ENCODE results near the gene MFAP4. TPM values are rescaled to one million over a fixed set of nuclear protein-coding genes. Genes with fewer than 3 reads are reported as not detected.

The MFAP4 gene
- total RNA-seq, 1 experiment from 2014 or later: not detected

- H3K4me2 ChIP-seq (ENCODE audit: low read length): no peak overlapping the region
- intact Hi-C loops (cut with micrococcal nuclease): loop anchor here (10.0 kb wide), 1 partner anchor 400 kb away; no protein-coding TSS in a partner anchor
Observed at GRCh38 chr17:19364699-19365498, 22.1 kb downstream of the MFAP4 start.

GRCh38 chr17:19363460-19364035 lies 23.4 kb downstream of the MFAP4 start:
- peak overlapping the region; percentile 89 for H3K4me2 ChIP-seq (ENCODE audit: low read length)
- no peaks in the 10 kb centered on the region for H3F3A ChIP-seq (ENCODE audit: low read length, unreplicated experiment)
- intact Hi-C loops (cut with micrococcal nuclease): loop anchor here (1.0 to 10.0 kb wide), 3 partner anchors 14 to 401 kb away; no protein-coding TSS in a partner anchor
- no peaks in the 10 kb centered on the region for H3K9me2 ChIP-seq (replicated peaks; ENCODE audit: low read length)
- no peak overlapping the region for H3K27ac ChIP-seq (ENCODE audit: low read length)
- ChIA-PET CTCF (interaction anchor here (1.1 to 1.6 kb wide), 6 partner anchors 10 to 399 kb away, joined by 3 to 17 read pairs (median 9); partner anchors contain the start of gene MAPK7), POLR2A (ENCODE audit: unreplicated experiment) (interaction anchor here (1.0 kb wide), 1 partner anchor 41 kb away, joined by 5 read pairs; no protein-coding TSS in a partner anchor)
- no peaks in the 10 kb centered on the region for H3K9me3 ChIP-seq (ENCODE audit: low read length)
- TF ChIP-seq EZH2 (IDR thresholded peaks at IDR 0.05; ENCODE audit: low read length, unreplicated experiment) (no peak), EZH2phosphoT487 (IDR thresholded peaks at IDR 0.05; ENCODE audit: borderline replicate concordance, low read length) (no peak), CTCF (conservative IDR thresholded peaks at IDR 0.05; ENCODE audit: low read depth, low read length) (no peak)
- peaks cover 4% of the 10 kb centered on the region for H3K79me2 ChIP-seq (ENCODE audit: low read length)
- H4K20me1 ChIP-seq (ENCODE audit: low read length): no peaks in the 10 kb centered on the region
- DNase-seq: no peak
- no peaks in the 10 kb centered on the region for H3K36me3 ChIP-seq (ENCODE audit: low read depth, low read length)
- H3K9ac ChIP-seq (ENCODE audit: low read length): 0 out of 2 replicates have a peak overlapping the region, but pooled peaks have one; percentile 77
- TSS peak; percentile 35 for BruUV-seq (replicated peaks)
- peak overlapping the region; percentile 79; the same call in 1 of the 2 replicates for H3K4me3 ChIP-seq (ENCODE audit: low read length)
- H3K4me1 ChIP-seq (ENCODE audit: insufficient read depth, low read length): peaks cover 10% of the 10 kb centered on the region
- ATAC-seq: no peak
- peak overlapping the region; percentile 87 for H2AFZ ChIP-seq (ENCODE audit: low read length)
- H3K27me3 ChIP-seq (ENCODE audit: low read length): no peaks in the 10 kb centered on the region

More at GRCh38 chr17:19364699-19365498, 22.1 kb downstream of the MFAP4 start:
- Histone ChIP-seq H3K36me3 (ENCODE audit: low read depth, low read length) (no peaks in the 10 kb centered on the region), H3K4me3 (ENCODE audit: low read length) (no peak overlapping the region), H3K4me1 (ENCODE audit: insufficient read depth, low read length) (peaks cover 12% of the 10 kb centered on the region), H3K9ac (ENCODE audit: low read length) (no peak overlapping the region), H4K20me1 (ENCODE audit: low read length) (no peaks in the 10 kb centered on the region), H3K27ac (ENCODE audit: low read length) (no peak overlapping the region), H3F3A (ENCODE audit: low read length, unreplicated experiment) (no peaks in the 10 kb centered on the region), H2AFZ (ENCODE audit: low read length) (no peak overlapping the region), H3K9me3 (ENCODE audit: low read length) (no peaks in the 10 kb centered on the region), H3K9me2 (replicated peaks; ENCODE audit: low read length) (no peaks in the 10 kb centered on the region), H3K27me3 (ENCODE audit: low read length) (no peaks in the 10 kb centered on the region), H3K79me2 (ENCODE audit: low read length) (peaks cover 4% of the 10 kb centered on the region)
- ChIA-PET POLR2A (ENCODE audit: unreplicated experiment) (no interaction called here), CTCF (no interaction called here)
- TF ChIP-seq EZH2 (IDR thresholded peaks at IDR 0.05; ENCODE audit: low read length, unreplicated experiment) (no peak), CTCF (conservative IDR thresholded peaks at IDR 0.05; ENCODE audit: low read depth, low read length) (no peak), EZH2phosphoT487 (IDR thresholded peaks at IDR 0.05; ENCODE audit: borderline replicate concordance, low read length) (no peak)
- BruUV-seq (replicated peaks): no TSS peak
- ATAC-seq (no peak), DNase-seq (no peak)
